HL-60 (cell line): ENCODE data around the gene ZNF695.

Experiments used
- DNase-seq, 2 experiments: peaks; one replicate each; pipeline ENCODE4 v3.0.0-alpha.2; 2010 to 2020; ENCODE audit warnings: low read depth in 1 of 2, low spot score in 1 of 2
- H3K27ac ChIP-seq: fragments of 250-450 bp; sonication (Bioruptor Pico); replicated peaks from 2 replicates; pipeline ENCODE4 v1.5.1; 2020; ENCODE audit warnings: mild to moderate bottlenecking, moderate library complexity
- H3K27me3 ChIP-seq: fragments of 250-450 bp; sonication (Bioruptor Pico); 2 replicates; pipeline ENCODE4 v1.5.1; 2021; ENCODE audit warnings: mild to moderate bottlenecking, moderate library complexity; ENCODE audit not compliant: insufficient read depth, poor library complexity, severe bottlenecking
- H3K4me3 ChIP-seq: replicated peaks from 2 replicates; pipeline ENCODE4 v1.5.1; 2011; ENCODE audit warnings: mild to moderate bottlenecking, control low read depth, low read length; ENCODE audit not compliant: insufficient read depth
- CTCF ChIP-seq: IDR thresholded peaks from one replicate; pipeline ENCODE4 v1.5.1; 2011; ENCODE audit warnings: low read length, control low read depth, inconsistent platforms; ENCODE audit not compliant: insufficient read depth
- GABPA ChIP-seq: IDR thresholded peaks from 2 replicates; pipeline ENCODE4 v1.6.1; 2012; ENCODE audit warnings: low read depth
- POLR2AphosphoS5 ChIP-seq: IDR thresholded peaks from 2 replicates; pipeline ENCODE4 v1.6.1; 2012; ENCODE audit warnings: low read depth
- REST ChIP-seq: IDR thresholded peaks from 2 replicates; pipeline ENCODE4 v1.6.1; 2012; ENCODE audit warnings: low read depth; ENCODE audit not compliant: insufficient replicate concordance
- SPI1 ChIP-seq: IDR thresholded peaks from 2 replicates; pipeline ENCODE4 v1.6.1; 2012; ENCODE audit warnings: low read depth, mild to moderate bottlenecking, borderline replicate concordance

ZNF695 gene

GRCh38 chr1:246954126-246954525 lies 53.7 kb downstream of the ZNF695 start:
- no peak for TF ChIP-seq SPI1
- no peak for TF ChIP-seq GABPA
- no peak for TF ChIP-seq POLR2AphosphoS5
- TF ChIP-seq REST, result no peak
- TF ChIP-seq CTCF, result no peak
- Histone ChIP-seq H3K27ac (no peak overlapping the region), H3K4me3 (no peak overlapping the region), H3K27me3 (no peaks in the 10 kb centered on the region)
- no peak for DNase-seq

- Histone ChIP-seq H3K4me3 (no peak overlapping the region), H3K27me3 (no peaks in the 10 kb centered on the region), H3K27ac (no peak overlapping the region)
- no peak for DNase-seq
- TF ChIP-seq REST, result no peak
These were observed 56.4 kb downstream of the ZNF695 start for GRCh38 chr1:246951413-246951812.

GRCh38 chr1:246949956-246950355 lies 57.9 kb downstream of the ZNF695 start:
- no peak for DNase-seq
- TF ChIP-seq SPI1 (no peak), CTCF (no peak), POLR2AphosphoS5 (no peak), REST (no peak), GABPA (no peak)
- Histone ChIP-seq H3K27me3 (no peaks in the 10 kb centered on the region), H3K27ac (no peak overlapping the region), H3K4me3 (no peak overlapping the region)

- no peak for DNase-seq
- no peaks in the 10 kb centered on the region for H3K27me3 ChIP-seq
- H3K4me3 ChIP-seq, result no peak overlapping the region
- H3K27ac ChIP-seq, result no peak overlapping the region
- TF ChIP-seq GABPA (no peak), REST (no peak), POLR2AphosphoS5 (no peak)
These were observed 60.6 kb downstream of the ZNF695 start for GRCh38 chr1:246947255-246947654.
